Uterus (tissue), 4 donors: ENCODE data around the gene AAMP. TPM values are rescaled to one million over a fixed set of nuclear protein-coding genes. Genes with fewer than 3 reads are reported as not detected.

ENCODE experiments used
- DNase-seq, 2 donors: peaks; one replicate each; pipeline ENCODE4 v3.0.0-alpha.2; 2019 to 2020
- H3K27ac ChIP-seq, 2 donors: fragments of 200-600 bp; sonication (generic); 1 replicate in 1 of 2; 2 replicates in 1 of 2; pipeline ENCODE4 v1.5.1; 2016 to 2018
- H3K27me3 ChIP-seq, 2 donors: fragments of 200-600 bp; sonication (generic); one replicate each; pipeline ENCODE4 v1.5.1; 2018 to 2019; ENCODE audit warnings: control low read depth in 1 of 2
- H3K36me3 ChIP-seq, 2 donors: fragments of 200-600 bp; sonication (generic); one replicate each; pipeline ENCODE4 v1.5.1; 2019; ENCODE audit warnings: control low read depth in 1 of 2
- H3K4me1 ChIP-seq, 2 donors: fragments of 200-600 bp; sonication (generic); one replicate each; pipeline ENCODE4 v1.5.1; 2018 to 2019; ENCODE audit warnings: control low read depth in 1 of 2
- H3K4me3 ChIP-seq, 2 donors: fragments of 200-600 bp; sonication (generic); 1 replicate in 1 of 2; 2 replicates in 1 of 2; pipeline ENCODE4 v1.5.1; 2018 to 2019; ENCODE audit warnings: mild to moderate bottlenecking in 1 of 2
- H3K9me3 ChIP-seq, 2 donors: fragments of 200-600 bp; sonication (generic); one replicate each; pipeline ENCODE4 v1.5.1; 2019; ENCODE audit warnings: control low read depth in 1 of 2
- CTCF ChIP-seq, 4 experiments: fragments of 200-600 bp in 2 of 4; fragments of 450-650 bp in 2 of 4; sonication (generic) in 2 of 4; IDR thresholded peaks; one replicate each; pipeline ENCODE4 v1.5.1; 2016 to 2019; ENCODE audit warnings: antibody characterized with exemption in 4 of 4, mild to moderate bottlenecking in 2 of 4, moderate library complexity in 1 of 4
- POLR2A ChIP-seq, 2 donors: fragments of 450-650 bp; IDR thresholded peaks; one replicate each; pipeline ENCODE4 v1.6.1; 2016; ENCODE audit warnings: antibody characterized with exemption in 2 of 2, mild to moderate bottlenecking in 1 of 2, moderate library complexity in 1 of 2
- intact Hi-C: fragments of 100-400 bp; cut with DNase I; formaldehyde crosslinking; loops from one replicate; pipeline ENCODE4 v1.15.1; 2023; ENCODE audit warnings: low total_unique reads
- total RNA-seq, 4 donors: library from RNA; depleted of rRNA in 3 of 4; stranded (reverse); fragments of >200 nt in 3 of 4; gene quantifications; one replicate each; pipeline versions ENCODE4 v1.1.0 to v1.2.4, GENCODE V29; 2014 to 2023
- donor health status: DM: yes; HTN: yes; CAD: no.

Gene AAMP
- total RNA-seq, 4 donors from 2014 or later = 79.6 to 160 (median 134) TPM

DNA sequence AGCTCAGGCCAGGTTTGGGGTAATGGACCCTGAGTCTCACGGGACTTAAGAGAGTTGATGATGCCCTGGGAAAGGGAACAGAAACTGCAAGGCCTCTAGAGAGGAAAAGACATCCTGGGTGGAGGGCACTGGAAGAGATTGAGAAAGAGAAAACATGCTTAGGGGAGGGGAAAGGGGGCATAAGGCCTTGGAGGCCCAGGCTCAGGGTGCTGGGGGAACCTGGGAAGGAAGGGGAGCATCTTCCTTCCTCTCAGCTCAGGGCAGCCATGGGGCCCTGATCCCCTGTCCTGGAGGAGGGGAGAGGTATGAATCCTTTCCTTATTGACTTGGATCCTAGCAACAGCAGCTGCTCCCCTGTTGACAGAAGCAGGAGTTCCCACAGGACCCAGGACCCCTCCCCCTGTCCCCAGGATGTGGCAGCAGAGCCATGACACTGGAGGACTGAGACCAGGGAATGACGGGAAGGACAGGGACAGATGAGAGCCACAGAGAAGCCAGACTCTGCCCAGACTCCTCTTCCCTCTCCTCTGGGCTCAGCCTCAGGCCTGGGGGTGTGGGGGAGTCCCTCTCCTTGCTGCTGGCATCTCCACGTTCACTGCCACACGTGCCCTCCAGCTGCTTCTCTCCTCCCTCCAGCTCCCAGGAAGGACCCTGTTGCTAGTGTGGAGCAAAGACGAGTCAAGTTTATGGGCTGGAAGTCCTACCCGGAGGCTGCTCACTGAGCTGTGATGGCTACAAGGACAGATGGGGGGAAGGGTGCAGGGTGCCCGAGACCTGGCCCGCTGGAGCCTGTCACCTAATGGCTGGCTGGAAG lies 8.3 kb downstream of the AAMP start:
- peak overlapping the region; percentile 89 to 93 for H3K27ac ChIP-seq
- H3K4me1 ChIP-seq = peaks cover 4 to 7% of the 10 kb centered on the region in 2 donors
- no peaks in the 10 kb centered on the region for H3K36me3 ChIP-seq
- intact Hi-C loops = loop anchor here (10.0 kb wide), 1 partner anchor 47 kb away; the partner anchor contains the start of gene ARPC2
- no peaks in the 10 kb centered on the region for H3K27me3 ChIP-seq
- DNase-seq = peak in 1 of 2 donors; percentile 13
- no peak overlapping the region for H3K4me3 ChIP-seq
- H3K9me3 ChIP-seq = no peaks in the 10 kb centered on the region
- TF ChIP-seq POLR2A (IDR thresholded peaks at IDR 0.05) (no peak), CTCF (IDR thresholded peaks at IDR 0.05) (no peak)

- no peaks in the 10 kb centered on the region for H3K36me3 ChIP-seq
- peak in 1 of 2 donors; percentile 30 for DNase-seq
- intact Hi-C loops = loop anchor here (10.0 kb wide), 1 partner anchor 46 kb away; the partner anchor contains the start of gene ARPC2
- H3K4me3 ChIP-seq = no peak within 1 kb of the TSS
- TF ChIP-seq CTCF (IDR thresholded peaks at IDR 0.05) (no peak), POLR2A (IDR thresholded peaks at IDR 0.05) (no peak)
- H3K27me3 ChIP-seq = no peaks in the 10 kb centered on the region
- H3K9me3 ChIP-seq = no peaks in the 10 kb centered on the region
- H3K27ac ChIP-seq = peak within 1 kb of the TSS; percentile 89 to 93
- peaks cover 4 to 7% of the 10 kb centered on the region in 2 donors for H3K4me1 ChIP-seq
These were observed 9.1 kb downstream of the AAMP start, which contains the start of gene GPBAR1 for GRCh38 chr2:218260742-218261422. TSS of gene GPBAR1 (plus strand) at chr2:218261015. CDS start at chr2:218262725, 1,710 bp downstream.

DNA sequence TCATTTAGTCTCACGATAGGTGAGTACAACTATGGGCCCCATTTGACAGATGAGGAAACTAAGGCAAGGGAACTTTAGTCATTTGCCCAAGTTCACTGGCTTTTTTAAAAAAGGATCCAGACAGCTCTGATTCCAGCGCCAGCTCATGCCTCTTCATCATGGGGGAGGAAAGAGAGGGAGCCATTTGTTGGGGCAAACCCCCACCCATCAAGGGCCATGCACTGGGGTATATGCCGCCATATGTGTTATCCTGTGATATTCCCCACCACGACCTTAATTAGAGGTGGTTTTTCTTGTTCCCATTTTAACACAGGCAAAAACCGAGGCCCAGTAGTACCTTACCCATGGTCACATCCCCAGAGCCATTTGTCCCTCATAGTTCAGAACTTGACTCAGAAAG lies 9.8 kb downstream of the AAMP start:
- Histone ChIP-seq H3K4me3 (no peak overlapping the region), H3K27ac (peak overlapping the region; percentile 89 to 93), H3K4me1 (peaks cover 4 to 7% of the 10 kb centered on the region in 2 donors), H3K9me3 (no peaks in the 10 kb centered on the region), H3K36me3 (no peaks in the 10 kb centered on the region), H3K27me3 (no peaks in the 10 kb centered on the region)
- TF ChIP-seq CTCF (IDR thresholded peaks at IDR 0.05) (no peak), POLR2A (IDR thresholded peaks at IDR 0.05) (no peak)
- intact Hi-C loops = loop anchor here (10.0 kb wide), 1 partner anchor 45 kb away; the partner anchor contains the start of gene ARPC2
- DNase-seq = no peak

DNA sequence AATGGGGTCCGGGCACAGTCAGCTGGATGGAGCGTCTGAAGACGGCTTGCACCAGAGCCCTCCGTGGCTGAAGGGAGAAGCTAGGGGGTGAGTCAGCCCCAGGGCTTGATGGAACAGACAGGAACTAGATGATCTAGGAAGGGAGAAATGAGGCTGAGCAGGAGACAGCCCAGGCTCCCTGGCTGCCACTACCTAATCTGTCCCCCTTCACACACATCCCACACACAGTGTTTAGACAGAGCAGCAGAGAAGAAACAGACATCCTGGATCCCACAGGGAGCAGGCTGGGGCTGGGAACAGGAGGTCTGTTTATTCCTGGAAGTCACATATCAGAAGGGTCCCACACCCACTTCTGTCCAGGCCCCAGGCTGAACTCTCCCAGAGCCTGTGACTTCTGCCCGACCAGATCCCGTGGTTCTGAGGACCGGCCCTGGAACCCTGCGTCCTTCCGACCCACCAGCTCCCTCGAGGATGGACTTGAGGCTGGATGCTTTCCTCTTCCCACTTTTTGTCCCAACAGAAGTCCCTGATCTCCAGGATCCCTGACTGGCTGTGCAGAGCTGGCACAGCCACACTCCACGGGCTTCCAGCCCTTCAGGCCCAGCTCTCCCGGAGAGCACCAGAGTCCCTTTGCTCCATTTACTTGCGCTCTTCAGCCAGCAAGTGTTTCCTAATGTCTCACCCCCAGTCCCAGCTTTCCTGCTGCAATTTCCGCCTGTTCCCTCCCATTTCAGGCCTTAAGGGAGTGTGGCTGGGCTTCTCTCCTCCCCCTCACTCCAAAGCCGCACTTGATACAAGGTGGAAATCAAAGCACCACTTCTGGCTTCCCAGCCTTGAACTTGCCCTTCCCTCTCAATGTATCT lies 10.6 kb downstream of the AAMP start:
- peak; percentile 74 to 81 for DNase-seq
- Histone ChIP-seq H3K27ac (peak overlapping the region; percentile 89 to 93), H3K4me1 (peaks cover 4 to 7% of the 10 kb centered on the region in 2 donors), H3K4me3 (no peak overlapping the region), H3K9me3 (no peaks in the 10 kb centered on the region), H3K27me3 (no peaks in the 10 kb centered on the region), H3K36me3 (no peaks in the 10 kb centered on the region)
- intact Hi-C loops = no loop called here
- TF ChIP-seq POLR2A (IDR thresholded peaks at IDR 0.05) = peak in 1 of 2 donors; percentile 38
- no peak for TF ChIP-seq CTCF (IDR thresholded peaks at IDR 0.05)
